Gastrocnemius medialis (tissue), 4 donors: Measurements from ENCODE around the gene HSD3B1.

Source experiments
- POLR2A ChIP-seq, 2 donors: fragments of 450-650 bp; IDR thresholded peaks; one replicate each; pipeline ENCODE4 v1.6.1; 2017; ENCODE audit warnings: antibody characterized with exemption in 2 of 2, mild to moderate bottlenecking in 2 of 2, moderate library complexity in 2 of 2
- TF ChIP-seq, protein P1 (sequence below), 5 experiments: fragments of 450-650 bp in 3 of 5; fragments of 200-600 bp in 2 of 5; sonication (generic) in 2 of 5; IDR thresholded peaks in 4 of 5; conservative IDR thresholded peaks in 1 of 5; 1 replicate in 4 of 5; 2 replicates in 1 of 5; pipeline ENCODE4 v1.5.1; 2016 to 2019; ENCODE audit warnings: antibody characterized with exemption in 5 of 5, mild to moderate bottlenecking in 3 of 5, moderate library complexity in 3 of 5

DNA sequence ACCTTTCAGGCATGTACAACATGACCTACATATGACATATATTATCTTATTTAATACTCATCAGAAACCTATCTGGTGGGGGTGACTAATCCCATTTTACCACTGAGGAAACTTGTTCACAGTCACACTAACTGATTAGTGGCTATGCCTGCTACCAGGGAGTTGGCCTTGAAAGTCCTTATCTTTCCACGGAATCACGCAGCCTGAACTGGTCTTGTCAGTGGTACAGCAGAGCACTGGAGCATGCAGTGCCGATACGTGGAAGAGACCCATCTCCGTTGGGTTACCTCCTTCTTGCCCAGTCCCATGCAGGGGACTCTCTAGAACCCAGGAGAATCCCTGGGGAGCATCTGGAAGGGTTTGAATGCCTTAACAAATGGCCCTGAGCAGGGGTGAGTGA is 8.2 kb downstream of the HSD3B1 start:
- TF ChIP-seq, protein P1, sequence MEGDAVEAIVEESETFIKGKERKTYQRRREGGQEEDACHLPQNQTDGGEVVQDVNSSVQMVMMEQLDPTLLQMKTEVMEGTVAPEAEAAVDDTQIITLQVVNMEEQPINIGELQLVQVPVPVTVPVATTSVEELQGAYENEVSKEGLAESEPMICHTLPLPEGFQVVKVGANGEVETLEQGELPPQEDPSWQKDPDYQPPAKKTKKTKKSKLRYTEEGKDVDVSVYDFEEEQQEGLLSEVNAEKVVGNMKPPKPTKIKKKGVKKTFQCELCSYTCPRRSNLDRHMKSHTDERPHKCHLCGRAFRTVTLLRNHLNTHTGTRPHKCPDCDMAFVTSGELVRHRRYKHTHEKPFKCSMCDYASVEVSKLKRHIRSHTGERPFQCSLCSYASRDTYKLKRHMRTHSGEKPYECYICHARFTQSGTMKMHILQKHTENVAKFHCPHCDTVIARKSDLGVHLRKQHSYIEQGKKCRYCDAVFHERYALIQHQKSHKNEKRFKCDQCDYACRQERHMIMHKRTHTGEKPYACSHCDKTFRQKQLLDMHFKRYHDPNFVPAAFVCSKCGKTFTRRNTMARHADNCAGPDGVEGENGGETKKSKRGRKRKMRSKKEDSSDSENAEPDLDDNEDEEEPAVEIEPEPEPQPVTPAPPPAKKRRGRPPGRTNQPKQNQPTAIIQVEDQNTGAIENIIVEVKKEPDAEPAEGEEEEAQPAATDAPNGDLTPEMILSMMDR (IDR thresholded peaks at IDR 0.05 in 4 of 5, conservative IDR thresholded peaks at IDR 0.05 in 1 of 5): no peak
- TF ChIP-seq POLR2A (IDR thresholded peaks at IDR 0.05): no peak
